Measurements from ENCODE around the gene C10orf90. TPM values are rescaled to one million over a fixed set of nuclear protein-coding genes. Genes with fewer than 3 reads are reported as not detected.

The C10orf90 gene
- total RNA-seq, 1 experiment from 2014 or later: not detected

DNA sequence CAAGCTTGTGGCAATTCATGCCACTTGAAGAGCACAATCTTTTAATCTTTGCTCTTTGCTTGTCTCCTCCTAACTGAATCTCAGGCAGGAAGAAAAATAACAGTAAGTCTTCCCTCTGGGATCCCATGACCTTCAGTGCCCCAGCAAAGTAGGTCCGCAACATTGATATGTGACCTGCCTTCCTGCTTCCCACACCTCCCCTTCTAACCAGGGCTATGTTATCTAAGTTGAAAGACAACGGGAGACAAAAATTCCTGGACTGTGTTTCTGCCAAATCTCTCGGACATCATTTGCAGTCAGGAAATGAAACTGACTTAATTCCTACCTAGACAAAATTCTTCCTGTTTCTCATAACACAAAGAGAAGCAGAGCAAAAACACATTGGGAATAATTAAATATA is 53.8 kb downstream of the C10orf90 start:
- no peaks in the 10 kb centered on the region for H3K36me3 Mint-ChIP-seq (ENCODE audit: insufficient read depth in 1 of 3, low read depth in 3 of 3)
- no peak overlapping the region for H4K5ac ChIP-seq (ENCODE audit: insufficient read length, low read depth, low read length)
- no peak overlapping the region for H3K27ac Mint-ChIP-seq
- no peak overlapping the region for H3K14ac ChIP-seq (ENCODE audit: insufficient read depth, low read length)
- no peak overlapping the region for H2BK5ac ChIP-seq (ENCODE audit: insufficient read length, low read length)
- H3K27me3 ChIP-seq (ENCODE audit: insufficient read depth, low read length): no peaks in the 10 kb centered on the region
- H3K27ac ChIP-seq (ENCODE audit: insufficient read length, low read depth, low read length): no peak overlapping the region
- no peaks in the 10 kb centered on the region for H4K20me1 ChIP-seq (ENCODE audit: control insufficient read depth, insufficient read depth, insufficient read length)
- no peaks in the 10 kb centered on the region for H3K4me1 ChIP-seq (ENCODE audit: insufficient read depth, low read length)
- no peak overlapping the region for H3K56ac ChIP-seq (ENCODE audit: insufficient read length, low read depth, low read length)
- no peak overlapping the region for H4K91ac ChIP-seq (ENCODE audit: insufficient read length, low read depth, low read length)
- no peak overlapping the region for H3K4me3 Mint-ChIP-seq
- no peak overlapping the region for H3K9ac ChIP-seq (ENCODE audit: extremely low read depth, insufficient read length, low read length)
- no peak overlapping the region for H3K4ac ChIP-seq (ENCODE audit: low read depth, low read length)
- no peaks in the 10 kb centered on the region for H3K79me1 ChIP-seq (ENCODE audit: insufficient read depth, low read depth, low read length, poor library complexity, severe bottlenecking)
- H3K18ac ChIP-seq (ENCODE audit: insufficient read length, low read depth, low read length): no peak overlapping the region
- no peak overlapping the region for H2AK5ac ChIP-seq (ENCODE audit: insufficient read length, low read length)
- H3K27me3 Mint-ChIP-seq (ENCODE audit: low read depth): peaks cover 2% of the 10 kb centered on the region; the same call in 1 of the 2 replicates
- no peaks in the 10 kb centered on the region for H3K9me3 ChIP-seq (ENCODE audit: control insufficient read depth, low read depth, low read length)
- whole genome bisulfite sequencing (ENCODE audit: extremely low coverage, insufficient read length, low lambda C conversion rate): no CpG with 5 or more reads among the region's 3 CpGs
- TF ChIP-seq, protein P1, sequence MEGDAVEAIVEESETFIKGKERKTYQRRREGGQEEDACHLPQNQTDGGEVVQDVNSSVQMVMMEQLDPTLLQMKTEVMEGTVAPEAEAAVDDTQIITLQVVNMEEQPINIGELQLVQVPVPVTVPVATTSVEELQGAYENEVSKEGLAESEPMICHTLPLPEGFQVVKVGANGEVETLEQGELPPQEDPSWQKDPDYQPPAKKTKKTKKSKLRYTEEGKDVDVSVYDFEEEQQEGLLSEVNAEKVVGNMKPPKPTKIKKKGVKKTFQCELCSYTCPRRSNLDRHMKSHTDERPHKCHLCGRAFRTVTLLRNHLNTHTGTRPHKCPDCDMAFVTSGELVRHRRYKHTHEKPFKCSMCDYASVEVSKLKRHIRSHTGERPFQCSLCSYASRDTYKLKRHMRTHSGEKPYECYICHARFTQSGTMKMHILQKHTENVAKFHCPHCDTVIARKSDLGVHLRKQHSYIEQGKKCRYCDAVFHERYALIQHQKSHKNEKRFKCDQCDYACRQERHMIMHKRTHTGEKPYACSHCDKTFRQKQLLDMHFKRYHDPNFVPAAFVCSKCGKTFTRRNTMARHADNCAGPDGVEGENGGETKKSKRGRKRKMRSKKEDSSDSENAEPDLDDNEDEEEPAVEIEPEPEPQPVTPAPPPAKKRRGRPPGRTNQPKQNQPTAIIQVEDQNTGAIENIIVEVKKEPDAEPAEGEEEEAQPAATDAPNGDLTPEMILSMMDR (conservative IDR thresholded peaks at IDR 0.05): no peak
- H3K4me2 ChIP-seq (ENCODE audit: insufficient read depth, insufficient read length, low read length): no peak overlapping the region
- DNase-seq: no peak
- no peaks in the 10 kb centered on the region for H3K4me1 Mint-ChIP-seq
- H3K9me3 Mint-ChIP-seq: peaks cover 0 to 3% of the 10 kb centered on the region in 2 experiments; a peak in 2 of 5 replicates
- H2AFZ ChIP-seq (ENCODE audit: low read length): no peak overlapping the region
- H2BK12ac ChIP-seq (ENCODE audit: insufficient read length, low read depth, low read length): no peak overlapping the region
- no peak overlapping the region for H2BK15ac ChIP-seq (ENCODE audit: low read depth, low read length)
- H2BK20ac ChIP-seq (ENCODE audit: low read depth, low read length, poor library complexity, severe bottlenecking): no peak overlapping the region
- no peaks in the 10 kb centered on the region for H3K79me2 ChIP-seq (ENCODE audit: insufficient read depth, low read length)
- H3K23me2 ChIP-seq (ENCODE audit: insufficient read length, low read depth, low read length, poor library complexity, severe bottlenecking): no peaks in the 10 kb centered on the region
- no peak overlapping the region for H3T11ph ChIP-seq (ENCODE audit: low read length)
- no peak overlapping the region for H2BK120ac ChIP-seq (ENCODE audit: low read depth, low read length, poor library complexity, severe bottlenecking)
- H3K23ac ChIP-seq (ENCODE audit: insufficient read length, low read depth, low read length): no peak overlapping the region
- H4K8ac ChIP-seq (replicated peaks; ENCODE audit: insufficient read length, low read depth, low read length): no peak overlapping the region

All from H9 (cell line).